Upper lobe of left lung (tissue), 4 donors: Measurements from ENCODE around the gene CDADC1.

Source experiments
- CTCF ChIP-seq, 6 experiments: fragments of 450-650 bp in 4 of 6; fragments of 200-600 bp in 2 of 6; sonication (generic) in 2 of 6; IDR thresholded peaks; one replicate each; pipeline ENCODE4 v1.5.1; 2016 to 2019; ENCODE audit warnings: antibody characterized with exemption in 6 of 6
- POLR2AphosphoS5 ChIP-seq, 2 donors: sonication (generic); formaldehyde crosslinking; IDR thresholded peaks; one replicate each; pipeline ENCODE4 v1.5.1; 2017; ENCODE audit warnings: antibody characterized with exemption in 2 of 2

DNA sequence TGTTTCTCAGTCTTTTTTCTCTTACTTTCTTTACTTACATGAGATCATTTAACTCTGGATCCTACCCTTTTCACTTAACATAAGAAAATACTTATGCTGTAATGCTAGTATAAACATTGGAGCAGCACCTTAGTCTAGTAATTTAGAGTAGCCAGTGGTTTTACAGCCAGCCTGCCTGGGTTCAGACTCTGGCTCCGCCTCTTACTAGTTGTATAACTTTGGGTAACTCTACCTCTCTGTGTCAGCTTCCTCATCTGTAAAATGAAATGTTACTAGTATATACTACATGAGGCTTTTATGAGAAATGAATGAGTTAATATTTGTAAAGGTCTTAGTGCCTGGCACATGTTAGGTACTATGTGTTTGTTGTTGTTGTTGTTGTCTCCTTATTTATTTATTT lies 5.6 kb downstream of the CDADC1 start:
- TF ChIP-seq POLR2AphosphoS5 (IDR thresholded peaks at IDR 0.05) = no peak
- no peak for TF ChIP-seq CTCF (IDR thresholded peaks at IDR 0.05)
